RKO (cell line): Measurements from ENCODE around the gene SOX4.
"Not testable (repeated sequence)": the region's sequence is repeated elsewhere in the genome, so short reads cannot be mapped to it uniquely, and the experiment has no call there.

Experiments used
- DNase-seq: peaks from one replicate; pipeline ENCODE4 v3.0.0-alpha.2; 2016; ENCODE audit warnings: low spot score

The SOX4 gene

GRCh38 chr6:21593412-21593926 lies at the start of gene SOX4:
SOX4 (plus strand) TSS chr6:21593751; CDS start chr6:21594535, 784 bp downstream.
- DNase-seq: peak; percentile 97

GRCh38 chr6:21552286-21552685 lies 41.3 kb upstream of the SOX4 start:
- not testable (repeated sequence) for DNase-seq

GRCh38 chr6:21554286-21554685 lies 39.3 kb upstream of the SOX4 start:
- no peak for DNase-seq

DNA sequence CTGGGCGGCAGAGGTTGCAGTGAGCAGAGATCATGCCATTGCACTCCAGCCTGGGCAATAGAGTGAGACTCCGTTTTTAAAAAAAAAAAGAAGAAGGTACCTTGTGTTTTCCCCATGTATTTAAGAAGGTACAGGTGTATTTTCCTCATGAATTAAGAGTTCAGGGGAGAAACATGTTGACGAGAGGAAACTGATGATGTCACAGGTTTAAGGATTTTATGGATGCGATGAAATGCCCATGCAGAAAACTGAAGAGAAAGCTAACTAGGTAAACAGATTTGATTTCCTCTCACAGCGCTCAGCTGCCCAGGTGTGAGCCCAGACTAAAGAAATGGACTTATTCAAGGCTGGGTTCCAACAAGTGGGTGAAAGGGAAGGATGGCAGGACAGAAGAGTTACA lies 38.4 kb upstream of the SOX4 start:
- no peak for DNase-seq

DNA sequence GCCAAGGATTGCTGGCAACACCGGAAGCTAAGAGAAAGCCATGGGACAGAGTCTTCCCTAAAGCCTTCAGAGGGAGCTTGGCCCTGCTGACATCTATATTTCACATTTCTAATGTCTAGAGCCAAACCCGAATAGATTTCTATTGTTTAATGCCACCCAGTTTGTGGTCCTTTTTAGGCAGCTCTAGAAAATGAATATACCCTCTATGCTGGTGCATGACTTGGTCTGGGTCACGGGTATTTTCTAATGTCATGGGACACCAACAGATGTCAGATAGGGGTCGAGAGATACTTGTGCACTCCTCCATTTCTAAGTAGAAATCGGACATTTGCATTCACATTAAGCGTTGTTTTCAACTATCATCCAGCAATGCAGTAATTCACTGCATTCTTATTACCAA lies 37.0 kb upstream of the SOX4 start:
- DNase-seq: no peak

DNA sequence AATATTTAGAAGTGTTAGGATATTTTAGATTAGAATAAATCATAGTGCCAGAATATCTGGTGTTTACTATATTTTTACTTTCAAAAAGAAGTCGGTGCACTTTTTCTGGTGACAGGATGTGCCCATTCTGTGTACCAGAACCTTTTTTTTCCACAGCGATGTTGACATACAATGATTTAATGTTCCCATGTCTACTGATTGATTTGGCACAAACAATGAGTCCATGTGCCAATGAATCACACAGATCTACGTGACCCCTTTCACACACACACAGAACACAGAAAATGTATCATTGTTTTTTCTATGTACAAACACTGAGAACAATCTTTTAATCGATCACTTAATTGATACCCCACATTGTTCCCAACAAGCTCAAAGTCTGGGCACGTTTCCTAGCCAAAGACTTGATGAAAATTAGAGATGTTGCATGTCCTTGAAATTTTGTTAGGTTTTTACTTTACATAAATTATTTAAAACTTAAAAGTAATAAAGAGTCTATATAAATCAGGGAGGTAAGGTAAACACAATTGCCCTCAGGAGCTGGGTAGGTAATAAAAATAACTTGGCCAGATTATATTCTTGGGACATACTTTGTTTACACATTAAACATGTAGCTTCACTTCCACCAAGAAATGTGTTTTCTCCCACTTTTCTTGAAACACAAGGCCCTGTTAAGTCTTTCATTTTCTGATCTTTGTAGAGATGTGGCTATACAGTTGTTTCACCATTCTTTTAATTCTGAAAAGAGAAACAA lies 36.4 kb upstream of the SOX4 start:
- no peak for DNase-seq

DNA sequence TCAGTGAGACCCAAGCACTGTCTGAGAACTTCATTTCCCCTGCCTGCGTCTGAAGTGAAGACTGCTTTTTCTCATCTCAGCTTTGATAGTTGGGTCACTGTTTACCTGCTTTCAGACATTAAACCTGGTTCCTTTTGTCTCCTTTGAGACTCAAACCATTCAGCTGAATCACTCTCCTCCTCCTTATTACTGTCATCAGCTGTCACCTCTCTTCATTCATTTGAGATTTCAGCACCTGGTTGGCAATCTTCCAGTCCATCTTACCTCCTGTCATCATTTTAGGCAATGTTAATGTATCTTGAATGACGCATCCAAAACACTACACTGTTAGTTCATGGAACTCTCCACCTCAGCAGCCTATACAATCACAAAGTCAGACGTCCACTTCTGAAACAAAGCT lies 34.3 kb upstream of the SOX4 start:
- DNase-seq: no peak

GRCh38 chr6:21560249-21560648 lies 33.3 kb upstream of the SOX4 start:
- DNase-seq: no peak

DNA sequence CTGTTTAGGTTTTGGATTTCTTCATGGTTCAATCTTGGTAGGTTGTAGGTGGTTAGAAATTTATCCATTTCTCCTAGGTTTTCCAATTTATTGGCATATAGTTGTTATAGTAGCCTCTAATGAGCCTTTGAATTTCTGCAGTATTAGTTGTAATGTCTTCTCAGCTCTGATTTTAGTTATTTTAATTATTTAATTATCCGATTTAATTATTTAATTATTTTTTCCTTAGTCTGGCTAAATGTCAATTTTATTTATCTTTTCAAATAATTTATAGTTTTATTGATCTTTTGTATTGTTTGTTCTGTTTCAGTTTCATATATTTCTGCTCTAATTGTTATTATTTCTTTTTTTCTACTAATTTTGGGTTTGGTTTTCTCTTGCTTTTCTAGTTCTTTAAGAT lies 28.1 kb upstream of the SOX4 start:
- no peak for DNase-seq

DNA sequence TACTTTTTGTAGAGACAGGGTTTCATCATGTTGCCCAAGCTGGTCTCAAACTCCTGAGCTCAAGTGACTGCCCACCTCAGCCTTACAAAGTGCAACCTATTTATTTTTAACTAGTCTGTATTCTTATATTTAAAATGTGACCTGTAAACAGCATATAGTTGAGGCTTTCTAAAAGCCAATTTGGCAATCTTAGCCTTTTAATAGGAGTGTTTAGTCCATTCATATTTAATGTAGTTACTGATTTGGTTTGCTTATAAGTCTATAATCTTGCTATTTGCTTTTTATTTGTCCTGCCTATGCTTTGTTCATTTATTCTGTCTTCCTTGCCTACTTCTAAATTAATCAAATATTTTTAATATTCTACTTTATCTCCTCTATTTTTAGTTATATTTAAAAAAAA lies 15.0 kb upstream of the SOX4 start:
- DNase-seq: no peak

DNA sequence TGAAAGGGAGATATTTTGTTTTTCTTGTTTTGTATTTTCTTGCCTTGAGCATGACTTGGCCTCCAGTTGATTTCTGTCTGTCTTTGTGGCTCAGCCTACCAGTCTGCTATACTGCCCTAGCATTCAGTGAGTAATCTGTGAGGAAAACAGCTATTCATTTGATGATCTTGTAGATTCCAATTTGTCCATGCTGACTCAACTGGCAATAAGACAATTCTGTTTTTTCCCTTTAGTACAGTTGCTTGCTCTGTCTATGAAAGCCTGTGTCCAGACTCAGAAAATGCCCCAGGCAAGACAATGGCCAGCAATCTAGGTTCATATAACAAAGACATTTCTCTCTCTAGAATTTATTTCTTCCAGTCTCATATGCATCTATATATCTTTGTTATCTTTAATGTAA lies 10.9 kb upstream of the SOX4 start:
- no peak for DNase-seq

DNA sequence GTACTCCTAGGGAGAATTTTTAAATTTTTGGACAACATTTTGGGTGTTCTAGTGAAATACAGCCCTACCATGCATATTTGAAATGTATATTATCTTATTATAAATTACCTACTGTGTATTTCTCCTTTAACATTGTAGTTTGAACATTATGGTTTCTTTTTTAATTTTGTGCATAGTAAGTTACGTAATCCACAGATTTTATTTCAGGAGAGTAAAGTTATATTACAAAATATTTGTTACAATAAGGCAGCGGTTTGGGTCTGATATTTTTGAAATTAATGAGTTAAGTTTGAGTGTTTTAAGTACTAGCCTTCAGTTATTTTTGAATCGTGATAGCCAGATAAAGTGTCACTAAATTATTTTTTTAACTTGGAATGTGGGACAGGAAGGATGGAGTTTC lies 7.3 kb upstream of the SOX4 start:
- no peak for DNase-seq

DNA sequence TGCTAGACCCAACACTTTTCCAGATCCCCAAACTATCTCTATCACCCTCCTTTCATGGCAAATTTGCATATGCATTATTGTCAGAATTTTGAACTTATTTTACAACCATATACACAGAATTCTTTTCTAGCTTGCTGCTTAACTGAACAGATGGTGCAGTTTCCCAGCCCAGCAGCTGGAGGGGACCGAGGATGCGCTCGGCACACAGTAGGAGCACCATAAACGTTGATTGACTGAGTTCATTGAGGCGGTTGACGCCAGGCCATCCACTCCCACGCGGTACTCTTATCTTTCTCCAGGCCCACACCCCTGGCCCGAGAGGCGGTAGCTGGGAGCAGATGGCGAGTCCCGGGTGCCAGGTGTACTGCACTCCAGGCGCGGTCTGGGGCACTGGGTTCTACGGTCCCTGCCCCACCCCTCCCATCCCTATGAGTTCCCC lies 6.8 kb upstream of the SOX4 start:
- DNase-seq: no peak

DNA sequence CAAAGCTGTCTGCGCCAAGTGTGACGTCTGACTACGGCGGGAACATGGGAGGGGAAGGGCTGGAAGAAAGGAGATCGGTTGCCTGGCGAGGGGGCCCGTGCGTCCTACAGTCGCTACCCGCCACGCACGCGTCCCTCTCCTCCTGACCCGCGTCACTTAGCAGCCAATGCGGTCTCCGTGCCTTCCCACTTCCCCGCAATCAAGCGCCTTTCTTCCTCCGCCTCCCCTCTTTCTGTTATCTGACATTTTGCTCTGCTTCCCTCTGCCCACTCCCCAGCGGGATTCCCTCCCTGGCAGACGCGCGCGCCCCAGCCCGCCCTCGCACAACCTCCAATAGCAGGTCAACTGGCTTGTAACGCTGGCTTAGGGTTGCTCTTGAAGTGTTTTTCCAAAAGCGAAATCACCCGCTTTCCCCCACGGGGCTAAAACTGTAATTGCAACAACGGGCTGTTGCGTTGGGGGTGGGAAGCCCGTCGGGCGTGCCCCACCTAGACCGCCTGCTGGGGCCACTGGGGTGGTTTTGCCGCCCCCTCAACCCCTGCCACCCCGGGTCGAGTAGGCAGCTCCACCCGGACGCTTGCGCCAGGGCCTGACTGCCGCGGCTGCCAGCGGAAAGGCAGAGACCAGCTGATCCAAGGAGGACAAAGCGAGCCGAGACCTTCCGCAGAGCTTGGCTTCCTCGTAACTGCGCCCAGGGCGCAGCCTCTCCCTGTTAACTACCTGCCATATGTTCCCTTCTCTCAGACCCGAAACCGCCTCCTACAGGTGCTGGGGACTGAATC lies 6.2 kb upstream of the SOX4 start:
- peak; percentile 71 for DNase-seq

- DNase-seq: peak; percentile 70
Measured at GRCh38 chr6:21587961-21588480, 5.5 kb upstream of the SOX4 start.

DNA sequence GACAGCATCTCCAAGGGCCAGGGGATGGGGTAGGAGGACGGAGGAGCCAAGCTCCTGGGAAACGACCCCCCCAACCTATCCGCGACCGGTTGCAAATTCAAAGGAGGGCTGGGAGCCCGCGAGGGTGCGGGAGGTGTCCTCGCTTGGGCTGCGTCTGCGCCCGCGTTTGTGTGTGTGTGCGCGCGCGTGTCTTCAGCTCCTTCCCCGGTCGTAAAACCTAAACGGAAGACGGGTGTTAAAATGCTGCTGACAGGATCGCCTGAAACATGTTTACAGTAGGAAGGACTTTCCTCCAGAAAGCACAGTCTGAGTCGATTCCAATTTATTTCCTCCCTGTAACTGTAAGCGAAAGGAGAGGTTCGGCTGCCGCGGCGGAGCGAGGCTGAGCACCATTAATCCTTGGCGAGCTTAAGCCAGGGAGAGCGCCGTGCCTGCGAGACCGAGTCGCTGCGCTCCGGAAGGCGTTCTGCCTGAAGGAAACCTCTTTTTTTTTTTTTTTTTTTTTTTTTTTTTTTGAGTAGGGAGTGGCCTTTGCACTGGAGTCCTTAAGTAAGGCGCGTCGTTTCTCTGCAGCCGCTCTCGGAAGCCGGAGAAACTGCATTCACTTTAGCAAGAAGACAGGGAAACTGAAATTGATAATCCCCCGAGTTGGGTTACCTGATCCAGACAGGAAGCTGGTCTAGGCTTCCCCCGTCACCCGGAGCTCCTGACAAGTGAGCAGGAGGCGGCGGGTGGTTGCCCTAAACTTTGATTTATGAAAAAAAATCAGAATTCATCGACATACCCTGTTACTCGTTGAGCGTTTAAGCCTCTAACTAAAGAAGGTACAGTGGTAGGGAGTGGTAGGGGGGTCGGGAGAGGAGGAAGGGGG lies 4.8 kb upstream of the SOX4 start:
- peak; percentile 86 for DNase-seq

GRCh38 chr6:21589352-21590345 lies 3.9 kb upstream of the SOX4 start:
- peak; percentile 83 for DNase-seq

DNA sequence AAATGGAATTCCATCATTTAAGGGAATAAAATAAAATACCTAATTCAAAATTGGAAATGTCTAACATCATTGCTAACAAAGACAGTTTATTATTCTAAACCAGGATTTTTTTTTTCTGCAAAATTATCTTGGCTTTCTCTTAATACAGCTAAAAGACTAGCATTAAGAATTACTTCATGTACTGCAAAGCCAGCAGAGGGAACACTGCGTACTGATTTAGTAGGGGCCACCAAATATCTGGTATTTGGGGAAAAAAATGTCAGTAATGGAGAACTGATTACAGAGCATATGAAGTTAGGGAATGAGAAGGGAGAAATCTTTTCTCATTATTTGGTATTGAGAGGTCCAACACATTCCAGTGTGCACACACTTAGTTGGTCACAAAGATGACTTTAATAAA lies 3.2 kb upstream of the SOX4 start:
- DNase-seq: no peak

- DNase-seq: no peak
Measured at GRCh38 chr6:21591446-21591845, 2.1 kb upstream of the SOX4 start.

- DNase-seq: no peak
Measured at GRCh38 chr6:21592953-21593352, 598 bp upstream of the SOX4 start.

DNA sequence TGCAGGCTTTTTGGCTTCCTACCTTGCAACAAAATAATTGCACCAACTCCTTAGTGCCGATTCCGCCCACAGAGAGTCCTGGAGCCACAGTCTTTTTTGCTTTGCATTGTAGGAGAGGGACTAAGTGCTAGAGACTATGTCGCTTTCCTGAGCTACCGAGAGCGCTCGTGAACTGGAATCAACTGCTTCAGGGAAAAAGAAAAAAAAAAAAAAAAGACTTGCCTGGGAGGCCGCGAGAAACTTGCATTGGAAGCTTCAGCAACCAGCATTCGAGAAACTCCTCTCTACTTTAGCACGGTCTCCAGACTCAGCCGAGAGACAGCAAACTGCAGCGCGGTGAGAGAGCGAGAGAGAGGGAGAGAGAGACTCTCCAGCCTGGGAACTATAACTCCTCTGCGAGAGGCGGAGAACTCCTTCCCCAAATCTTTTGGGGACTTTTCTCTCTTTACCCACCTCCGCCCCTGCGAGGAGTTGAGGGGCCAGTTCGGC lies 420 bp downstream of the SOX4 start:
- DNase-seq: peak; percentile 69
